ENCODE measurements around the gene DCBLD2. TPM values are rescaled to one million over a fixed set of nuclear protein-coding genes. Genes with fewer than 3 reads are reported as not detected.

DCBLD2 gene
- polyA plus RNA-seq, 3 donors: 0.17 to 1.1 (median 0.45) TPM

DNA sequence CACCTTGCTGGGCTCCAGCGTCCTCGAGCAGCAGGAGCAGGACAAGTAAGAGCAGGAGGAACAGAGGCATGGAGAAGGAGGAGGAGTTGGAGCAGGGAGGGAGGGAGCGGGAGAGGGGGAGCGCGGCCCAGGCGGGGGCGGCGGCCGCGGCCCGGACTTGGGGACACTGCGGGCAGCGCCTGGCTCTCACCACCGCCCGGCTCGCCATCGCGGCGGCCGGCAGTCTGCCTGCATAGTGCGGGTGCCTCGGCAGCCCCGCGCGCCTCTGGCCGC is 440 bp downstream of the DCBLD2 start:
- WGBS (ENCODE audit: insufficient coverage): under 1% methylated on average over 25 of the region's 26 CpGs
- DNase-seq: peak in 2 of 3 donors; percentile 1 to 17
- peak overlapping the region; percentile 56 to 77 (median 63) for H3K4me3 ChIP-seq (replicated peaks in 1 of 3; ENCODE audit: low read depth in 2 of 3, low read length in 3 of 3)
- H3K4me1 Mint-ChIP-seq: peaks cover 15% of the 10 kb centered on the region
- no peaks in the 10 kb centered on the region for H3K9me3 ChIP-seq (replicated peaks in 1 of 2; ENCODE audit: control insufficient read depth in 1 of 2, insufficient read depth in 1 of 2, low read length in 2 of 2)
- H3K4me2 ChIP-seq (replicated peaks; ENCODE audit: extremely low read depth, low read length, poor library complexity, severe bottlenecking): peak overlapping the region; percentile 83
- peaks cover 13 to 18% of the 10 kb centered on the region in 2 donors for H3K4me1 ChIP-seq (ENCODE audit: control insufficient read depth in 1 of 2, insufficient read depth in 2 of 2, low read length in 2 of 2)
- H3K27me3 ChIP-seq (ENCODE audit: control insufficient read depth in 2 of 2, insufficient read depth in 2 of 2, low read length in 2 of 2): peaks cover 10 to 19% of the 10 kb centered on the region in 2 donors
- no peaks in the 10 kb centered on the region for H3K36me3 ChIP-seq (replicated peaks in 1 of 2; ENCODE audit: control insufficient read depth in 1 of 2, insufficient read depth in 2 of 2, low read length in 2 of 2)
- no peaks in the 10 kb centered on the region for H3K79me2 ChIP-seq (ENCODE audit: insufficient read depth, low read length)
- no peaks in the 10 kb centered on the region for H3K36me3 Mint-ChIP-seq
- intact Hi-C loops (cut with micrococcal nuclease): no loop called here
- H4K20me1 ChIP-seq (ENCODE audit: insufficient read depth, low read length): no peaks in the 10 kb centered on the region
- no peak overlapping the region for H3K27ac ChIP-seq (ENCODE audit: low read depth in 1 of 2, low read length in 2 of 2)
- peak overlapping the region; percentile 90 to 94 for H3K4me3 Mint-ChIP-seq
- peak overlapping the region; percentile 67 for H3K9ac ChIP-seq (ENCODE audit: insufficient read depth, low read length, poor library complexity, severe bottlenecking)
- H3K27ac Mint-ChIP-seq: peak overlapping the region in 1 of 7 donors; percentile 54
- TF ChIP-seq CTCF (IDR thresholded peaks at IDR 0.05): no peak
- H3K9me3 Mint-ChIP-seq: peaks cover 0 to 3% (median 0%) of the 10 kb centered on the region in 7 donors
- peaks cover 16 to 26% (median 17%) of the 10 kb centered on the region in 3 donors for H3K27me3 Mint-ChIP-seq (ENCODE audit: low read depth in 3 of 3)
- peak overlapping the region; percentile 97 for H2AFZ ChIP-seq (ENCODE audit: insufficient read depth, low read depth, low read length, poor library complexity, severe bottlenecking)

- intact Hi-C loops (cut with micrococcal nuclease): no loop called here
- peaks cover 10 to 19% of the 10 kb centered on the region in 2 donors for H3K27me3 ChIP-seq (ENCODE audit: control insufficient read depth in 2 of 2, insufficient read depth in 2 of 2, low read length in 2 of 2)
- no peaks in the 10 kb centered on the region for H3K36me3 ChIP-seq (replicated peaks in 1 of 2; ENCODE audit: control insufficient read depth in 1 of 2, insufficient read depth in 2 of 2, low read length in 2 of 2)
- Mint-ChIP-seq H3K27ac (peak overlapping the region in 1 of 7 donors; percentile 54), H3K4me1 (peaks cover 15% of the 10 kb centered on the region), H3K4me3 (peak overlapping the region; percentile 90 to 94), H3K36me3 (no peaks in the 10 kb centered on the region), H3K9me3 (peaks cover 0 to 3% (median 0%) of the 10 kb centered on the region in 7 donors), H3K27me3 (ENCODE audit: low read depth in 3 of 3) (peaks cover 16 to 26% (median 17%) of the 10 kb centered on the region in 3 donors)
- DNase-seq: no peak
- WGBS (ENCODE audit: insufficient coverage): 8% methylated on average over 22 of the region's 23 CpGs
- H3K9me3 ChIP-seq (replicated peaks in 1 of 2; ENCODE audit: control insufficient read depth in 1 of 2, insufficient read depth in 1 of 2, low read length in 2 of 2): no peaks in the 10 kb centered on the region
- H3K4me3 ChIP-seq (replicated peaks in 1 of 3; ENCODE audit: low read depth in 2 of 3, low read length in 3 of 3): peak overlapping the region; percentile 56 to 77 (median 63)
- H2AFZ ChIP-seq (ENCODE audit: insufficient read depth, low read depth, low read length, poor library complexity, severe bottlenecking): peak overlapping the region; percentile 97
- H3K27ac ChIP-seq (ENCODE audit: low read depth in 1 of 2, low read length in 2 of 2): no peak overlapping the region
- H3K4me2 ChIP-seq (replicated peaks; ENCODE audit: extremely low read depth, low read length, poor library complexity, severe bottlenecking): peak overlapping the region; percentile 83
- H3K9ac ChIP-seq (ENCODE audit: insufficient read depth, low read length, poor library complexity, severe bottlenecking): peak overlapping the region; percentile 67
- H3K79me2 ChIP-seq (ENCODE audit: insufficient read depth, low read length): no peaks in the 10 kb centered on the region
- H4K20me1 ChIP-seq (ENCODE audit: insufficient read depth, low read length): no peaks in the 10 kb centered on the region
- H3K4me1 ChIP-seq (ENCODE audit: control insufficient read depth in 1 of 2, insufficient read depth in 2 of 2, low read length in 2 of 2): peaks cover 13 to 18% of the 10 kb centered on the region in 2 donors
- no peak for TF ChIP-seq CTCF (IDR thresholded peaks at IDR 0.05)
Observed at GRCh38 chr3:98900265-98901118, 1.0 kb downstream of the DCBLD2 start.

All from CD14-positive monocyte (primary cell).